ENCODE measurements around the gene CELSR3.

Gene CELSR3

GRCh38 chr3:48702320-48702920 lies 39.7 kb upstream of the CELSR3 start:
- Histone ChIP-seq H3K36me3 (replicated peaks) (peaks cover 32% of the 10 kb centered on the region), H3K4me3 (ENCODE audit: low read depth, low read length) (no peak overlapping the region), H3K27ac (no peak overlapping the region), H3K27me3 (replicated peaks) (no peaks in the 10 kb centered on the region)
- DNase-seq, result no peak
- no peak for TF ChIP-seq CTCF (IDR thresholded peaks at IDR 0.05; ENCODE audit: low read depth, low read length, missing control alignments)
- in situ Hi-C loops (cut with HindIII; ENCODE audit: low pct_ligation_motif_present, low sequenced_read_pairs), result no loop called here

GRCh38 chr3:48700731-48701405 lies 38.2 kb upstream of the CELSR3 start:
- no peak for TF ChIP-seq CTCF (IDR thresholded peaks at IDR 0.05; ENCODE audit: low read depth, low read length, missing control alignments)
- H3K4me3 ChIP-seq (ENCODE audit: low read depth, low read length), result no peak overlapping the region
- no peaks in the 10 kb centered on the region for H3K27me3 ChIP-seq (replicated peaks)
- H3K36me3 ChIP-seq (replicated peaks), result peaks cover 36% of the 10 kb centered on the region
- DNase-seq, result no peak
- H3K27ac ChIP-seq, result no peak overlapping the region
- in situ Hi-C loops (cut with HindIII; ENCODE audit: low pct_ligation_motif_present, low sequenced_read_pairs), result no loop called here

GRCh38 chr3:48698891-48699290 lies 36.2 kb upstream of the CELSR3 start:
- H3K4me3 ChIP-seq (ENCODE audit: low read depth, low read length), result no peak overlapping the region
- DNase-seq, result no peak
- no peak overlapping the region for H3K27ac ChIP-seq
- peaks cover 41% of the 10 kb centered on the region for H3K36me3 ChIP-seq (replicated peaks)
- in situ Hi-C loops (cut with HindIII; ENCODE audit: low pct_ligation_motif_present, low sequenced_read_pairs), result no loop called here
- TF ChIP-seq CTCF (IDR thresholded peaks at IDR 0.05; ENCODE audit: low read depth, low read length, missing control alignments), result no peak
- H3K27me3 ChIP-seq (replicated peaks), result no peaks in the 10 kb centered on the region

- no peak overlapping the region for H3K27ac ChIP-seq
- in situ Hi-C loops (cut with HindIII; ENCODE audit: low pct_ligation_motif_present, low sequenced_read_pairs), result no loop called here
- H3K36me3 ChIP-seq (replicated peaks), result peaks cover 51% of the 10 kb centered on the region
- H3K4me3 ChIP-seq (ENCODE audit: low read depth, low read length), result no peak overlapping the region
- TF ChIP-seq CTCF (IDR thresholded peaks at IDR 0.05; ENCODE audit: low read depth, low read length, missing control alignments), result no peak
- no peaks in the 10 kb centered on the region for H3K27me3 ChIP-seq (replicated peaks)
- DNase-seq, result no peak
Observed at GRCh38 chr3:48697952-48698351, 35.3 kb upstream of the CELSR3 start.

- no peak overlapping the region for H3K4me3 ChIP-seq (ENCODE audit: low read depth, low read length)
- in situ Hi-C loops (cut with HindIII; ENCODE audit: low pct_ligation_motif_present, low sequenced_read_pairs), result no loop called here
- H3K27me3 ChIP-seq (replicated peaks), result no peaks in the 10 kb centered on the region
- DNase-seq, result no peak
- H3K36me3 ChIP-seq (replicated peaks), result peaks cover 62% of the 10 kb centered on the region
- no peak overlapping the region for H3K27ac ChIP-seq
- no peak for TF ChIP-seq CTCF (IDR thresholded peaks at IDR 0.05; ENCODE audit: low read depth, low read length, missing control alignments)
Observed at GRCh38 chr3:48696601-48697000, 33.9 kb upstream of the CELSR3 start.

GRCh38 chr3:48696156-48696555 lies 33.5 kb upstream of the CELSR3 start:
- H3K27ac ChIP-seq, result no peak overlapping the region
- in situ Hi-C loops (cut with HindIII; ENCODE audit: low pct_ligation_motif_present, low sequenced_read_pairs), result no loop called here
- no peak for TF ChIP-seq CTCF (IDR thresholded peaks at IDR 0.05; ENCODE audit: low read depth, low read length, missing control alignments)

More at GRCh38 chr3:48696156-48696555, 33.5 kb upstream of the CELSR3 start:
- H3K27me3 ChIP-seq (replicated peaks), result no peaks in the 10 kb centered on the region
- no peak overlapping the region for H3K4me3 ChIP-seq (ENCODE audit: low read depth, low read length)
- DNase-seq, result no peak
- H3K36me3 ChIP-seq (replicated peaks), result peaks cover 64% of the 10 kb centered on the region
